EL (cell line): ENCODE measurements around the gene VWA8.
"Not testable (repeated sequence)": the region's sequence is repeated elsewhere in the genome, so short reads cannot be mapped to it uniquely, and the experiment has no call there.

ENCODE experiments used
- DNase-seq: peaks from one replicate; pipeline ENCODE4 v3.0.0-alpha.2; 2016

The VWA8 gene

GRCh38 chr13:41547251-41548000 lies 413.5 kb downstream of the VWA8 start:
- DNase-seq = no peak

GRCh38 chr13:41546372-41547190 lies 414.3 kb downstream of the VWA8 start:
- peak; percentile 88 for DNase-seq

- DNase-seq = no peak
Measured at GRCh38 chr13:41545432-41545707, 415.5 kb downstream of the VWA8 start.

- no peak for DNase-seq
Measured at GRCh38 chr13:41543664-41544300, 417.1 kb downstream of the VWA8 start.

- DNase-seq = not testable (repeated sequence)
Measured at GRCh38 chr13:41542799-41543198, 418.1 kb downstream of the VWA8 start.

- no peak for DNase-seq
Measured at GRCh38 chr13:41542281-41542680, 418.6 kb downstream of the VWA8 start.

- DNase-seq = no peak
Measured at GRCh38 chr13:41541142-41541938, 419.6 kb downstream of the VWA8 start.

GRCh38 chr13:41540240-41540639 lies 420.7 kb downstream of the VWA8 start:
- not testable (repeated sequence) for DNase-seq

- DNase-seq = no peak
Measured at GRCh38 chr13:41533266-41534052, 427.4 kb downstream of the VWA8 start.

- no peak for DNase-seq
Measured at GRCh38 chr13:41528021-41528420, 432.9 kb downstream of the VWA8 start.

- peak; percentile 41 for DNase-seq
Measured at GRCh38 chr13:41520660-41521630, 440.0 kb downstream of the VWA8 start.

- DNase-seq = no peak
Measured at GRCh38 chr13:41520016-41520659, 440.8 kb downstream of the VWA8 start.
